Measurements from ENCODE around the gene GSPT1. TPM values are rescaled to one million over a fixed set of nuclear protein-coding genes. Genes with fewer than 3 reads are reported as not detected.
"Not testable (repeated sequence)": the region's sequence is repeated elsewhere in the genome, so short reads cannot be mapped to it uniquely, and the experiment has no call there.

GSPT1 gene
- total RNA-seq, 4 donors from 2014 or later, result 55.2 to 71.7 (median 66.5) TPM

GRCh38 chr16:11957591-11958395, 42.0 kb upstream of the GSPT1 start:
- Histone ChIP-seq H3K4me1 (peaks cover 0 to 4% (median 0%) of the 10 kb centered on the region in 4 donors), H3K36me3 (no peaks in the 10 kb centered on the region), H3K4me3 (no peak overlapping the region), H3K9me3 (no peaks in the 10 kb centered on the region), H3K27ac (replicated peaks in 1 of 4) (peak overlapping the region; percentile 10 to 46 (median 37)), H3K27me3 (no peaks in the 10 kb centered on the region)
- 83% methylated on average over 10 of the region's 10 CpGs for WGBS
- intact Hi-C loops (cut with DNase I), result no loop called here
- TF ChIP-seq POLR2A (IDR thresholded peaks at IDR 0.05; ENCODE audit: low read depth) (no peak), EP300 (IDR thresholded peaks at IDR 0.05) (no peak), POLR2AphosphoS5 (IDR thresholded peaks at IDR 0.05) (peak in 1 of 2 donors; percentile 10), CTCF (IDR thresholded peaks at IDR 0.05) (no peak)
- DNase-seq (ENCODE audit: extremely low spot score), result no peak

DNA sequence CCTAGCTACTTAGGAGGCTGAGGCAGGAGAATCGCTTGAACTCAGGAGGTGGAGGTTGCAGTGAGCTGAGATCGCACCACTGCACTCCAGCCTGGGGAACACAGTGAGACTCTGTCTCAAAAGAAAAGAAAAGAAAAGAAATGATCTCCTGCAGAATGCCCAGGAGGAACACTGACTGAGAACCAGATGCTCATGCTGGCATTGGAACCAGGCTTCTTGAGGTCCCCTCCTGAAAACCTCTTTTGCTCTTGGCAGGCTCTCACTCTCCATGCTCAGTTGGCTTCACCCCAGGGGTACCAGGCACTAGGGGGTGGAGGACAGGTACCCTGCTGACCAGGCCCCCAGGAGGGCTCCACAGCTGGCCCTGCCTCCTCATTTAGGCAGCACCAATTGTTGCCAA, 40.8 kb upstream of the GSPT1 start:
- H3K4me1 ChIP-seq, result peaks cover 0 to 4% (median 0%) of the 10 kb centered on the region in 4 donors
- H3K4me3 ChIP-seq, result no peak overlapping the region
- H3K36me3 ChIP-seq, result no peaks in the 10 kb centered on the region
- H3K27ac ChIP-seq (replicated peaks in 1 of 4), result peak overlapping the region in 1 of 4 donors; percentile 43
- DNase-seq (ENCODE audit: extremely low spot score), result no peak
- 83% methylated on average over 2 of the region's 2 CpGs for WGBS
- intact Hi-C loops (cut with DNase I), result no loop called here
- H3K9me3 ChIP-seq, result no peaks in the 10 kb centered on the region
- no peaks in the 10 kb centered on the region for H3K27me3 ChIP-seq
- TF ChIP-seq EP300 (IDR thresholded peaks at IDR 0.05), result no peak
- TF ChIP-seq CTCF (IDR thresholded peaks at IDR 0.05), result no peak
- TF ChIP-seq POLR2AphosphoS5 (IDR thresholded peaks at IDR 0.05), result no peak
- TF ChIP-seq POLR2A (IDR thresholded peaks at IDR 0.05; ENCODE audit: low read depth), result no peak

DNA sequence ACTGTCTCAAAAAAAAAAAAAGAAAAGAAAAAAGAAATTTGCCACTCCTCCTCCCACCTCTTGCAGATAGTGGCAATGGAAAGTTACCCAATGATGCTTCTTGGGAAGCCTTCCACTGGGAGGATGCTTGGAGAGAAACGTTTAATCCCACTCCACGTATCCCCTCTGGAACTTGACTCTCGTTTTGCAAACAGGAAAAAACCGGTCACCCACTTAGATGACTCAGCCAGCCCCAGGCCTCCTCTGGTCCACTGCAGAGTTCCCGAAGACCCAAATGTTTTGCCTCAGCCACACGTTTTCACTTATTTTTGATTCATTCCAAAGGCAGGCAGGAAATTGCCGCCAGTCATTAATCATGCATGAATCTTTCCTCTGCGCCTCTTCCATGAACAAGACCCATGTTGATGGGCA, 40.0 kb upstream of the GSPT1 start:
- DNase-seq (ENCODE audit: extremely low spot score), result no peak
- no peaks in the 10 kb centered on the region for H3K27me3 ChIP-seq
- H3K4me1 ChIP-seq, result peaks cover 0 to 4% (median 0%) of the 10 kb centered on the region in 4 donors
- H3K27ac ChIP-seq (replicated peaks in 1 of 4), result peak overlapping the region in 3 of 4 donors; percentile 31 to 55 (median 43)
- no peaks in the 10 kb centered on the region for H3K36me3 ChIP-seq
- H3K9me3 ChIP-seq, result no peaks in the 10 kb centered on the region
- 41% methylated on average over 8 of the region's 8 CpGs for WGBS
- H3K4me3 ChIP-seq, result no peak overlapping the region
- peak in 1 of 2 donors; percentile 47 for TF ChIP-seq POLR2AphosphoS5 (IDR thresholded peaks at IDR 0.05)
- TF ChIP-seq CTCF (IDR thresholded peaks at IDR 0.05), result no peak
- intact Hi-C loops (cut with DNase I), result no loop called here

GRCh38 chr16:11953576-11953975, 37.8 kb upstream of the GSPT1 start:
- intact Hi-C loops (cut with DNase I); H3K36me3 ChIP-seq; H3K4me1 ChIP-seq; H3K4me3 ChIP-seq; H3K9me3 ChIP-seq; H3K27ac ChIP-seq (replicated peaks in 1 of 4); DNase-seq (ENCODE audit: extremely low spot score); H3K27me3 ChIP-seq: not testable (repeated sequence)
- WGBS, result 87% methylated on average over 8 of the region's 8 CpGs

GRCh38 chr16:11950388-11950787, 34.6 kb upstream of the GSPT1 start:
- DNase-seq (ENCODE audit: extremely low spot score), result no peak
- no peak for TF ChIP-seq POLR2AphosphoS5 (IDR thresholded peaks at IDR 0.05)
- no peak for TF ChIP-seq CTCF (IDR thresholded peaks at IDR 0.05)
- no peak for TF ChIP-seq POLR2A (IDR thresholded peaks at IDR 0.05; ENCODE audit: low read depth)
- TF ChIP-seq EP300 (IDR thresholded peaks at IDR 0.05), result no peak
- intact Hi-C loops (cut with DNase I), result no loop called here
- Histone ChIP-seq H3K4me3 (no peak overlapping the region), H3K27me3 (peaks cover 0 to 6% (median 0%) of the 10 kb centered on the region in 4 donors), H3K27ac (replicated peaks in 1 of 4) (no peak overlapping the region), H3K9me3 (no peaks in the 10 kb centered on the region), H3K4me1 (no peaks in the 10 kb centered on the region), H3K36me3 (no peaks in the 10 kb centered on the region)
- 86% methylated on average over 5 of the region's 5 CpGs for WGBS

Measured in esophagus muscularis mucosa (tissue), 4 donors.